Activated T-helper 1 cell treated with anti-CD3 and anti-CD28 coated beads, Interleukin-2, amount 50 U/mL, for 16 hours (primary cell): Measurements from ENCODE around the gene EEF2.
"Not testable (repeated sequence)": the region's sequence is repeated elsewhere in the genome, so short reads cannot be mapped to it uniquely, and the experiment has no call there.

ENCODE experiments used
- DNase-seq, 2 donors: peaks; one replicate each; pipeline ENCODE4 v3.0.0-alpha.2; 2020; ENCODE audit warnings: low read depth in 1 of 2, low spot score in 1 of 2

The EEF2 gene

GRCh38 chr19:3950871-3951861 lies 34.1 kb downstream of the EEF2 start:
- DNase-seq: no peak

DNA sequence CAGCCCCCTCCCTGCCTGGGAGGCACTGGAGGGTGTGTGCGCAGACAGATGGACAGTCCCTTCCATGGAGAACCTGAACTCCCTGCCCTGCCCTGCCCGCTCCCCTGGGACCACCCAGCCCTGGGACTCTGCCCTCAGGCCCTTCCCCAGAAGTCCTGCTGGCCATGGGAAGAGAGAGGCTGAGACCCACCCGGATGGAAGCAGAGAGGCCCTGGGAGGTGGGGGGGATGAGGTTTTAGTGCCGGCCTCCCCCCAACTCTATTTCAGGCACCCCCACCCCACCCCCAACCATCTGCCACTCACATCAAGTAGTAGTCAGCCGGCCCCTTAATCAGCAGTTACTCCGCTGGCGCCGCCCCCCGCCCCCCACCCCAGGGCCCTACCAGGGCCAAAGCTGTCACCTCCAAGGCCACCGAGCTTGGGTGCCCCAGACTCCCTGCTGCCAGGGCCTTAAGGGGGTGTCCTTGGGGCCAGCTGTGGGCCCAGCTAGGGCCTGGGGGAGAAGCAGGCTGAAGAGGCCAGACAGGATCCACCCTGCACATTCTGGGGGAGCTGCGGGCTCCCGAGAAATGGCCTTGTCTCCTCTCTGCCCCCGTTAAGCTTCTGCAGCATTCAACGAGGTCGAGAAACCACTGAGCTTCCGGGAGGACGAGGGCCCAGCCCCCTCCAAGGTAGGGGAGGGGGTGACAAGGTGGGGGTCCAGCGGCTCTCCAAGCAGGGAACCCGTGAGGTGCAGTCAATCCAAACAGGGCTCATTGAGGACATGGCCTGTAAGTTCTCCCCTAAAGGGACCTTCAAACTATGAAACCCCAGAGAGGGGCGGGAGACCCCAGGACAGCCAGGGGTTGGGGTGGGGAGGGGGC lies 35.0 kb downstream of the EEF2 start:
- no peak for DNase-seq

- no peak for DNase-seq
These were observed 36.0 kb downstream of the EEF2 start for GRCh38 chr19:3949294-3949693.

DNA sequence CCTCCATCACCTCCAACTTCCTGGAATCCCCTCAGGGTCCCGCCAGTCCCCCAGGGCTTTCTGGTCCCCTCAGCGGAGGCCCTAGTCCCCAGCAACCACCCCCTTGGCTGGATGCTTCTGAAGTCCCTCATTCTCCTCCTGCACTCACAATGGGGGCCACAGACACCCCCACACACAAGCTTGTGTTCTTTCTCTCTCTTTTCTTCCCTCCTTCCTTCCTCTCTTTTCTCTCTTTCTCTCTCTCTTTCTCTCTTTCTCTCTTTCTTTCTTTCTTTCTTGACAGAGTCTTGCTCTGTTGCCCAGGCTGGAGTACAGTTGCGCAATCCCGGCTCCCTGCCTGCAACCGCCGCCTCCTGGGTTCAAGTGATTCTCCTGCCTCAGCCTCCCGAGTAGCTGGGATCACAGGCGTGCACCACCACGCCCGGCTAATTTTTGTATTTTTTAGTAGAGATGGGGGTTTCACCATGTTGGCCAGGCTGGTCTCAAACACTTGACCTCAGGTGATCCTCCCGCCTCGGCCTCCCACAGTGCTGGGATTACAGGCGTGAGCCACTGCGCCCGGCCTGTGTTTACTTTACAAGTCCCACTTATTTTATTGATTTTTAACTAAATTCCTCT lies 37.8 kb downstream of the EEF2 start:
- not testable (repeated sequence) for DNase-seq

GRCh38 chr19:3945838-3946237 lies 39.4 kb downstream of the EEF2 start:
- no peak for DNase-seq

GRCh38 chr19:3944018-3944721 lies 41.1 kb downstream of the EEF2 start:
- no peak for DNase-seq

DNA sequence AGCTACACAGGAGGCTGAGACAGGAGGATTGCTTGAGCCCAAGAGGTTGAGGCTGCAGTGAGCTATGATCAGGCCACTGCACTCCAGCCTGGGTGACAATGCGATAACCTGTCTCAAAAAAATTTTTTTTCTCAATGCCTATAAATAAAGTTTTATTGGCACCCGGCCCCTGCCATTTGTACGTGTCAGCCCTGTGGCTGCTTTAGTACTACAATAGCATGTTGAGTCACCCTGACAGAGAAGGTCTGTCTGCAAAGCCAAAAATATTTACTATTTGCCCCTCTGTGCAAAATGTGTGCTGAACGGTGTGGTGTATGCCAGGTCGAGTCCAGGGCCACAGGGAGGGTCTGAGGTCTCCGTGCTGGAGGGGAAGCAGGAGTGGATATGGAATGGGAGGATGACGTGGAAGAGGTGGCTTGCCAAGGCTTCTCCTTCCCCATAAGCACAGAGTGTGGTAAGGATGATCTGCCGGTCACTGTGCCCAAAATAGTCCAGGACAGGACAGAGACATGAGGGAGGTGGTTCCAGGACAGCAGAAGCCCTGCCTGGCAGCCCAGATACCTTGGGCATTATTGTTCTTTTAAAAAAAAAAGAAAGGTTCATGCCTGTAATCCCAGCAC lies 42.4 kb downstream of the EEF2 start:
- DNase-seq: no peak

- DNase-seq: not testable (repeated sequence)
These were observed 46.8 kb downstream of the EEF2 start for GRCh38 chr19:3938300-3938950.

- DNase-seq: no peak
These were observed 48.5 kb downstream of the EEF2 start for GRCh38 chr19:3936506-3937442.

- DNase-seq: no peak
These were observed 52.1 kb downstream of the EEF2 start, which contains the start of gene NMRK2 for GRCh38 chr19:3932931-3933810. Gene NMRK2 (plus strand): TSS chr19:3933069. CDS start chr19:3933672, 603 bp downstream.

DNA sequence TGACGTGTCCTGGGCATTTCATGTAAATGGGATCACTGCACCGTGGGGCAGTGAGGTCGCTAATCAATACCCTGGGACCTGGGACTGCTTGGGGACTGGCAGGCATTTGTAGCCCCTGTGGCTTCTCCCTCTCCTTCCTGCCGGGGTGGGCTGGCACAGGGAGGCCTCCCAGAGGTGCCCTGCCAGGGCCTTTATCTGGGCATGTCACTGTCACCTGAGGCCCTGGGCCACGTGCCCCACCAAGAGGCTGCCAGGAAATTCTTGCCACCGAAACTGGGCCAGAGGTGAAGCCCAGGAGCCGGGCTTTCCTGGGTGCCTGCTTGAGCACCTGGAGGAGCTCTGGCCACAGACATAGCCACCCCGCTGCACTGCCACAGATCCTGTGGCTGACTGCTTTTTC lies 54.2 kb downstream of the EEF2 start:
- DNase-seq: no peak
